ENCODE results near the gene NIPSNAP2.
"Not testable (repeated sequence)": the region's sequence is repeated elsewhere in the genome, so short reads cannot be mapped to it uniquely, and the experiment has no call there.

NIPSNAP2 gene

GRCh38 chr7:55977831-55978230 lies 13.4 kb downstream of the NIPSNAP2 start:
- no peak for DNase-seq

GRCh38 chr7:55980266-55980665 lies 15.9 kb downstream of the NIPSNAP2 start:
- no peak for DNase-seq

DNA sequence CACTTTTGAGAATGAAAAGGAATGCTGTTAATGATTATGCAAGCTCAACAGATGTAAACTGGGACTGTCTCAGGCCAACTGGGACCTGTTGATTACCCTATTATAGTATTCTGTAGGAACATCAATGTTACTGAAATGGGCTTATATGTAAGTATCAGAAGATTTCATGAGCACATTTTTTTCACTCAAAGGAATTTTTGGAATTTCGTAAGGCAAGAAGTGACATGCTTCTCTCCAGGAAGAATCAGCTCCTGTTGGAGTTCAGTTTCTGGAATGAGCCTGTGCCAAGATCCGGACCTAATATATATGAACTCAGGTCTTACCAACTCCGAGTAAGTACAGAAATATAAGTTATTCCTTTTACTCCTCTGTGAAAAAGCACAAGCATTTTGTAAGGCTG lies 19.2 kb downstream of the NIPSNAP2 start:
- no peak for DNase-seq

DNA sequence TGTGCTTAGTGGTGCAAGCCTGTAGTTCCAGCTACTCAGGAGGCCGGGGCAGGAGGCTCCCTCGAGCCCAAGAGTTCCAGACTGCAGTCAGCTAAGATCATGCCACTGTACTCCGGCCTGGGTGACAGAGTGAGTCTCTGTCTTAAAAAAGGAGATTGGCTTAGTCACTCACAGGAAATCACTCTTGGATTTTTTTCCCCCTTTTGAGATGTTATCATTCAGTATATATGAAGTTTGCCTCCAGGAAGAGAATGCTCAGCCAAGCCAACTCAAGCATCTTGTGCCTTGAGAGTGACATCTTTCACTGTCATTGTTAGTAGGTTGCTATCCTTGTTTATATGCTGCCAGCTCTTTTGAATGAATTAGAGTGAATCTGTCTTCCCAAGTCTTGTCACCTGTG lies 28.0 kb downstream of the NIPSNAP2 start:
- DNase-seq, result no peak

- no peak for DNase-seq
Observed at GRCh38 chr7:55996856-55997500, 32.6 kb downstream of the NIPSNAP2 start.

- DNase-seq, result no peak
Observed at GRCh38 chr7:56003749-56004148, 39.4 kb downstream of the NIPSNAP2 start.

- no peak for DNase-seq
Observed at GRCh38 chr7:56007167-56007652, 42.8 kb downstream of the NIPSNAP2 start.

DNA sequence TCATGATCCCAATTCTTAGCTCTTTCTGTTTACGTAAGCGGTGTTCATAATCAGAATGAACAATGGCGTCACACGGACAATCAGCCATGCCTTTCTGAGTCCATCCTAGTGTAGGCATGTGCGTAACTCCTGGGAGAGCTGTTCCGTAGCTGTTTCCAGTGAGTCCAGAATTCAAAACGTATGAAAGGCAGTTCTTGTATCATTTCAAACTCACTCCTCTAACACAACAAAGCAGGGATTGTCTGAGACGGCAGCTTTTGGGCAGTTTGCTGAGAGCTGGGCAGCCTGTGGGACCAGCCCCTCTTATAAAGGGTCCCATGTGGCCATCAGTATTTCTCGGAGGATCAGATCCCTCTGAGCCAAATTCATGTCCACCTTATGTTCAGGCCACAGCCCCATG lies 43.5 kb downstream of the NIPSNAP2 start:
- no peak for DNase-seq

GRCh38 chr7:56009695-56010094 lies 45.3 kb downstream of the NIPSNAP2 start:
- no peak for DNase-seq

DNA sequence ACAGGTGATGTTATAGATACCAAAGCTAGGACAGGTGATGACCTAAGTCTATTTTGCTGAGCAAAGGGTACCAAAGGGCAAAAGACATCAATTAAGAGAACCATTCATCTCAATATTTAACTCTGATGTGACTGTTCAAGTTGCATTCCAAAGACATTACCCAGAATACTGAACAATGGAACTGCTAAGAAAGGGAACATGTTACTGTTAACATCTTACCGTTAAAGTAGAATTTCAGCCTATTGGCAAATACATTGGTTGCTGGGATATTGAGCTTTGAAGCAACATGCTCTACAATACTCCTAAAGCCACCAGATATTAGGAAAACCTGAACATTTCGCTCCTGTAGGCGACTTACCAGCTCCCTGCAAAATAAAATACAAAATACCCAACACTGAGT lies 52.6 kb downstream of the NIPSNAP2 start:
- not testable (repeated sequence) for DNase-seq

DNA sequence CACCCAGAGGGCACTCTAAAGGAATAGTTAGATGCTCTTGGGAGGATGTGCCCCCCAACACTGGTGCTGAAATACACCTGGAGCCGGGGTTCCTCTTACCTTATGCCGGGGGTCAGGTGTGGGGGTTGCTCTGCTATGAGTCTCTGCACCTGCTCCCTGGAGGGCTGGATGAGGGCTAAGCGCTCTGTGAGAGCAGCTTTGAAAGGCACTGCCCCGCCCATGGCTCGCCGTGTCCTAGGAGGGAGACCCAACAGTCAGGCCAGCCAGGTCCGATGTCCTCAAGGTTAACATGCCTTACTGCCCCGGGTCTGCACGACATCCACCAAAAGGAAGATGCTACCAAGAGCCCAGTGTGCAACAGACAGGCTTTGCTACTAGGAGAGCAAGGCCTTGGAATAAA lies 55.1 kb downstream of the NIPSNAP2 start:
- DNase-seq, result no peak

GRCh38 chr7:56023500-56023899 lies 59.1 kb downstream of the NIPSNAP2 start:
- DNase-seq, result no peak

- no peak for DNase-seq
Observed at GRCh38 chr7:56026538-56026937, 62.2 kb downstream of the NIPSNAP2 start.

DNA sequence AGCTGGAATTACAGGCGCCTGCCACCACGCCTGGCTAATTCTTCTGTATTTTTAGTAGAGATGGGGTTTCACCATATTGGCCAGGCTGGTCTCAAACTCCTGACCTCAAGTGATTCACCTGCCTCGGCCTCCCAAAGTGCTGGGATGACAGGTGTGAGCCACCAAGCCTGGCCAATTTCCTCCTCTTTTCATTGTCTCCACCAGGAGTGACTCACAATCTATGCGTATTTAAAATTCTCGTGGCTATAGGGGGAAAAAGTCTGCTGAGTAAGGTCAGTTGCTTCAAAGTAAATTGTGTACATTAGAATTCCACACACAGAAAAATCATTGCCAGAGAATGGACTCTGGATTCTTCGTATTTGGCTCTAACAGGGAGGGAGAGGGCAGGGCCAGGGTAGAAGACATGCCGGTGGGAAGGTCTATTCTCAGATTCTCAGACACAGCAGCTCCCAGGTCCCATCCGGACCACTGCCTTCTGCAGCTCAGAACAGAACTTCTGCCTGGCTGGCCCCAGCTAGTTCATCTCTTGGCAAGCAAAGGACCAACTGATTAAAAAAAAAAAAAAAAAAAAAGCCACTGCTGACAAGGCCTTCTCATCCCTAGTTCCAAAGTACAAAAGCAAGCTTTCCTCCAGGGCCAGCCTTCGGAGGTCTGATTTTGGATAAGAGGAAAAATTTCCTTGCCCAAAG lies 64.7 kb downstream of the NIPSNAP2 start:
- DNase-seq, result no peak

DNA sequence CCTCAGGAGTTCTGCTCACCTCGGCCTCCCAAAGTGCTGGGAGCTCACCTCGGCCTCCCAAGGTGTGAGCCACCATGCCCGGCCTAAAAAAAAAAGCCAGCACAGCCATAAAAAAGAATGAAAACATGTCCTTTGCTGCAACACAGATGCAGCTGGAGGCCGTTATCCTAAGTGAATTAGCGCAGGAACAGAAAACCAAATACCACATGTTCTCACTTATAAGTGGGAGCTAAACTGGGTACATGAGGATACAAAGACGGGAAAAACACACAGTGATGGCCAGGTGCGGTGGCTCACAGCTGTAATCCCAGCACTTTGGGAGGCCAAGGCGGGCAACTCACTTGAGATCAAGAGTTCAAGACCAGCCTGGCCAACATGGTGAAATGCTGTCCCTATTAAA lies 66.0 kb downstream of the NIPSNAP2 start:
- no peak for DNase-seq

DNA sequence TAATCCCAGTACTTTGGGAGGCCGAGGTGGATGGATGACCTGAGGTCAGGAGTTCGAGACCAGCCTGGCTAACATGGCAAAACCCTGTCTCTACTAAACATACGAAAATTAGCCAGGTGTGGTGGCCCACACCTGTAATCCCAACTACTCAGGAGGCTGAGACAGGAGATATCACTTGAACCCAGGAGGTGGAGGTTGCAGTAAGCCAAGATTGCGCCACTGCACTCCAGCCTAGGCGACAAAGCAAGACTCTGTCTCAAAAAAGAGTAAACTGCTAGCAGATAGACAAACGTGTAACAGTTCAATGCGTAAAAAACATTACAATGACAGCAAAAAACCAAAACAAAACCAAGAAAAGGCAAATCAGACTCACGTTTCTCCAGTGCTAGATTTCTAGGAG lies 67.2 kb downstream of the NIPSNAP2 start:
- not testable (repeated sequence) for DNase-seq

DNA sequence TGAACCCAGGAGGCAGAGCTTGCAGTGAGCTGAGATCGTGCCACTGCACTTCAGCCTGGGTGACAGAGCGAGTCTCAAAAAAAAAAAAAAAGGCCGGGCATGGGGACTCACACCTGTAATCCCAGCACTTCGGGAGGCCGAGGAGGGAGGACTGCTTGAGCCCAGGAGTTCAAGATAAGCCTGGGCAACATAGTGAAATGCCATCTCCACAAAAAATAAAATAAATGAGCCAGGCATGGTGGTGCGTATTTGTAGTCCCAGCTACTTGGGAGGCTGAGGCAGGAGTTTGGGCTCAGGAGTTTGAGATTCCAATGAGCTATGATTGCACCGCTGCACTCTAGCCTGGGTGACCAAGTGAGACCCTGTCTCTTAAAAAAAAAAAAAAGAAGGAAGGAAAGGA lies 68.2 kb downstream of the NIPSNAP2 start:
- not testable (repeated sequence) for DNase-seq

DNA sequence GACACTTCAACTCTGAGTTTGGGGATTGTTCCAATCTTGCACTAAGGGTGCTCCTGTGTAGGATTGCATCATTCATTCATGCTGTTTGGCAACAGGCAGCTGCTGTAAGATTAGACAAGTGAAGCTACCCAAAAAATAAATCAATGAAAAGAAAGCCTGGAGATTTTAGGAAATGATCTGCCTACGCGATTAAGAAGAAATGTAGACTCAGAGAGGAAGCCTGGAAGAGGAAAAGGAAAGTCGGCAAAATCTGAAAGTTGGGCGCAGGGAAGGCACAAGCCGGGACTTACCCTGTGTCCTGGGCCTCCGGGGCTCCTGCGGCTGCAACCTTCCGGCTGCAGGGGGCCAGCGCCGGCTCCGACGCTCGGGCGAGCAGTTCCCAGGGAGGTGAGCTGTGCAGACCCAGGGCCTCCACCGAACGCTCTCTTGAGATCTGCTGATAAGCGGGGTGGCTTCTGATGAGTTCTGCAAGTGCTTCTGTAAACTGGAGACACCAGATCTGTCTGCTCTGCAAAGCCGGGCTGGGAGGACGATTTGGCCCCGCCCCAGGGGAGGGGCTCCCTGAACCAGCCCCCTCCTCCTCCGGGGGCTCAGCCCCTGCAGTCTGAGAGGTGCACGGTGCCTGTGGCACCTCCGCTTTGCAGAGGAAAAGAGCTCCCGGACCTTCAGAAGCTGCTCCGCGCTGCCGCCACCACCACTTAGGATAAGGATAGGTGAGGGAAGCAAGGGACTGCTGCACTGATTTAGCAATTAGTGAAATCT lies 69.5 kb downstream of the NIPSNAP2 start:
- no peak for DNase-seq

- DNase-seq, result no peak
Observed at GRCh38 chr7:56040730-56041129, 76.3 kb downstream of the NIPSNAP2 start.

- not testable (repeated sequence) for DNase-seq
Observed at GRCh38 chr7:56045758-56046157, 81.4 kb downstream of the NIPSNAP2 start.

GRCh38 chr7:56046721-56047445 lies 82.5 kb downstream of the NIPSNAP2 start:
- peak; percentile 34 for DNase-seq

DNA sequence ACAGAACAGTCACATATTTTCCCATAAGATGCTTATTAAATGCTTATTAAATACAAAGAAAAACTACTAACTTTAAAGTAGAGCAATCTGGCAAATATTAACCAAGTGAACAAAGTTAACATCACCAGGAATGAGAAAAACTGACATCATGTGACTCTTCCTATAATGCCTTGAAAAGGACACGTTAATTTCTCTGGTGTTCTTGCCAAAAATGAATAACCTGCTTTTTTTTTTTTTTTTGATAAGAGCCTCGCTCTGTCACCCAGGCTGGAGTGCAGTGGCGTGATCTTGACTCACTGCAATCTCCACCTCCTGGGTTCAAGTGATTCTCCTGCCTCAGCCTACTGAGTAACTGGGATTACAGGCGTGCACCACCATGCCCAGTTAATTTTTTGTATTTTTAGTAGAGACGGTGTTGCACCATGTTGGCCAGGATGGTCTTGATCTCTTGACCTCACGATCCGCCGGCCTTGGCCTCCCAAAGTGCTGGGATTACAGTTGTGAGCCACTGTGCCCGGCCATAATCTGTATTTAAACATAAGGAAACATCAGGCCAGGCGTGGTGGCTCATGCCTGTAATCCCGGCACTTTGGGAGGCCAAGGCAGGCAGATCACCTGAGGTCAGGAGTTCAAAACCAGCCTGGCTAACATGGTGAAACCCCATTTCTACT lies 83.2 kb downstream of the NIPSNAP2 start:
- not testable (repeated sequence) for DNase-seq

DNA sequence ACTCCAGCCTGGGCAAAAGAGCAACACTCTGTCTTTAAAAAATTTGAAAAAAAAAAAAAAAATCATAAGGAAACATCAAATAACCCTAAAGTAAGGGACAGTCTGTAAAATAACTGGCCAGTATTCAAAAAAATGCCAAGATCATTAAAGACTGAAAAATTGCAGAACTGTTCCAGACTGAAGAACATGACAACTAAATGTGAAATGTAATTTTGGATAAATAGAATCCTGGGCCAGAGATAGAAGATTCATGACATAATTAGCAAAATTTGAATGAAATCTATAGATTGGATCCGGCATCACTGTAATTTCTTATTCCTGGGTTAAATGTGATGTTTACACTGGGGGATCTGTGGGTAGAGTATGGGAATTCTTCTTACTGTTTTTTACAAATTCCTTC lies 83.9 kb downstream of the NIPSNAP2 start:
- DNase-seq, result no peak

Data from amniotic stem cell (primary cell).